ENCODE data around the gene TM9SF1. TPM values are rescaled to one million over a fixed set of nuclear protein-coding genes. Genes with fewer than 3 reads are reported as not detected.

Gene TM9SF1
- total and polyA plus RNA-seq, 7 experiments from 2014 or later: 16.2 to 40.5 (median 19.4) TPM

DNA sequence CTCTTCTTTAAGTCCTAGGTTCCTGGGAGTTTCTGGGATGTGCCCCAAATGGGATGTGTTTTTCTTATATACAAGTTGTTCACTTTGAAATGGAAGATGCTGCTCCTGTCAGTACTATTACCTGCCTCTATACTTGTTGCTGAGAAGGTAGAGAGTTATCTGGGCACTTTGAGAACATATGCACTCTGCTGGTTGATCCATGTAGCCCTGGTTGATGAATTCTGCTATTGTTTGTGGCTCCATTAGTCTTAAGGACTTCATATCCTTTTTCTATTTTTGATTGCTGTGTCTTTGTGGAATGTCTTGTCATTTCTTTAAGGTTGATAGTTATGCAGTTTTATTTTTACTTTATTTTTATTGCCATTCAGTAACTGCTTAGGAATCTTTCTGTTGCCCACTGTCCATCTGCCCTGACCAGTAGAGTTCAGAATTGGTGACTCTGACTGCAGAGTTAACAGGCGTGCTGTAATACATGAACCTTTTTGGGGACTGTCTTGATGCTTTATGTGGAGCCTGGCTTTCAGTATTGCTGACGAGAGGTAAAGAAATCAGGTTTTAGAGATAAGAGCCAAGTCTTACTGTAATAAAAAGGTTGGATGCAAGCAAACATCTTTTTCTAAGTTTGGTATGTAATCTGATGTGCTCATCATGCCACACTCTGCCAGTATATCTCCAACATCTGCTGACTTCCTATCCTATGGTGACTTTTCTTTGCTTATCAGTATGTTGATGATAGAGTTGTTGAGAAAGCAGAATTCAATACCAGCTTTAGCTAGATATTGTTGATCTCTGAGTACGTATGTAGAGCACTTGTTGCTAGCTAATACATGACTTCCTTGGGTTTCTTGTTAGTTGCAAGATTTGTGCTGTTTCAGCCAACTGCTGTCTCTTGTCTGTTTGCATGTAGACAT is 39.1 kb upstream of the TM9SF1 start:
- Histone ChIP-seq H3K27me3 (ENCODE audit: control insufficient read depth in 2 of 2, insufficient read depth in 2 of 2, low read length in 2 of 2) (no peaks in the 10 kb centered on the region), H3K27ac (ENCODE audit: low read depth, low read length) (peak overlapping the region; percentile 89), H3K4me1 (ENCODE audit: control insufficient read depth in 2 of 2, insufficient read depth in 2 of 2, low read length in 2 of 2) (peaks cover 10 to 34% of the 10 kb centered on the region in 2 donors), H3K36me3 (ENCODE audit: control insufficient read depth in 2 of 3, insufficient read depth in 3 of 3, low read length in 3 of 3) (peaks cover 3 to 45% (median 10%) of the 10 kb centered on the region in 3 experiments), H3K9me3 (ENCODE audit: control insufficient read depth in 2 of 3, low read length in 3 of 3) (no peaks in the 10 kb centered on the region), H3K4me3 (ENCODE audit: low read length) (no peak overlapping the region)
- H3K36me3 Mint-ChIP-seq: peaks cover 11 to 35% (median 31%) of the 10 kb centered on the region in 5 donors
- no peaks in the 10 kb centered on the region for H3K27me3 Mint-ChIP-seq
- ChIA-PET POLR2A (interaction anchor here (0.6 to 3.2 kb wide), 18 partner anchors 8 to 202 kb away, joined by 3 to 49 read pairs (median 4); partner anchors contain the start of genes CHMP4A, DHRS1, IRF9 and MDP1), CTCF (interaction anchor here (1.1 to 1.8 kb wide), 7 partner anchors 8 to 75 kb away, joined by 3 to 6 read pairs (median 3); partner anchors contain the start of genes LTB4R2, MDP1, RABGGTA and TINF2)
- H3K27ac Mint-ChIP-seq: peak overlapping the region in 8 of 9 donors; percentile 6 to 98 (median 88)
- ATAC-seq (no peak), DNase-seq (no peak)
- peaks cover 47 to 88% (median 80%) of the 10 kb centered on the region in 7 donors for H3K4me1 Mint-ChIP-seq
- intact Hi-C loops (cut with micrococcal nuclease): no loop called here
- H3K4me3 Mint-ChIP-seq: peak overlapping the region; percentile 64 to 100 (median 95)
- no peaks in the 10 kb centered on the region for H3K9me3 Mint-ChIP-seq

DNA sequence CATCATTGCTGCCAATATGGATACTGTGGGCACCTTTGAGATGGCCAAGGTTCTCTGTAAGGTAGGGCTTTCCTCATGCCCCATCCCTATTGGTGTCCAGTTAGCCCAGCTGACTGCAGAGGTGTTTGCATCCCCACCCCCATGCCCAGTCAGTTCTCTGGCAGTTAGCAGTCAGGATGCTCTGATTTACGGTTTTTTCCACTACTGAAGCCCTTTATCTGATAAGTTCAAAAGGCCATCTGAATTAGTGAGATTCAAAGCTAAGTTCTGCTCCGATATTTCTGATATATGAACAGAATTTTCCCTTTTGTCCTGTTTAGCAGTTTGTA is 38.3 kb upstream of the TM9SF1 start:
- POLR2A ChIA-PET: interaction anchor here (1.1 to 3.2 kb wide), 9 partner anchors 9 to 125 kb away, joined by 3 to 49 read pairs (median 5); partner anchors contain the start of genes CHMP4A, DHRS1, IRF9 and MDP1
- Histone ChIP-seq H3K27ac (ENCODE audit: low read depth, low read length) (peak overlapping the region; percentile 89), H3K4me3 (ENCODE audit: low read length) (peak overlapping the region; percentile 99), H3K27me3 (ENCODE audit: control insufficient read depth in 2 of 2, insufficient read depth in 2 of 2, low read length in 2 of 2) (no peaks in the 10 kb centered on the region), H3K9me3 (ENCODE audit: control insufficient read depth in 2 of 3, low read length in 3 of 3) (no peaks in the 10 kb centered on the region), H3K36me3 (ENCODE audit: control insufficient read depth in 2 of 3, insufficient read depth in 3 of 3, low read length in 3 of 3) (peaks cover 0 to 37% (median 10%) of the 10 kb centered on the region in 3 experiments), H3K4me1 (ENCODE audit: control insufficient read depth in 2 of 2, insufficient read depth in 2 of 2, low read length in 2 of 2) (peaks cover 10 to 27% of the 10 kb centered on the region in 2 donors)
- no peak for ATAC-seq
- intact Hi-C loops (cut with micrococcal nuclease): loop anchor here (2.0 kb wide), 3 partner anchors 97 to 219 kb away; partner anchors contain the start of genes DCAF11 (in 1 of the 2), NRL (in 1 of the 2) and PSME1 (in 1 of the 2)
- Mint-ChIP-seq H3K36me3 (peaks cover 7 to 34% (median 26%) of the 10 kb centered on the region in 5 donors), H3K9me3 (no peaks in the 10 kb centered on the region), H3K4me1 (peaks cover 43 to 85% (median 71%) of the 10 kb centered on the region in 7 donors), H3K4me3 (peak overlapping the region; percentile 86 to 100 (median 96)), H3K27ac (peak overlapping the region; percentile 89 to 98 (median 93)), H3K27me3 (no peaks in the 10 kb centered on the region)
- CTCF ChIA-PET: interaction anchor here (1.1 to 1.8 kb wide), 3 partner anchors 9 to 19 kb away, joined by 3 to 6 read pairs (median 3); partner anchors contain the start of genes MDP1 and TINF2
- DNase-seq: peak in 1 of 9 donors; percentile 26

DNA sequence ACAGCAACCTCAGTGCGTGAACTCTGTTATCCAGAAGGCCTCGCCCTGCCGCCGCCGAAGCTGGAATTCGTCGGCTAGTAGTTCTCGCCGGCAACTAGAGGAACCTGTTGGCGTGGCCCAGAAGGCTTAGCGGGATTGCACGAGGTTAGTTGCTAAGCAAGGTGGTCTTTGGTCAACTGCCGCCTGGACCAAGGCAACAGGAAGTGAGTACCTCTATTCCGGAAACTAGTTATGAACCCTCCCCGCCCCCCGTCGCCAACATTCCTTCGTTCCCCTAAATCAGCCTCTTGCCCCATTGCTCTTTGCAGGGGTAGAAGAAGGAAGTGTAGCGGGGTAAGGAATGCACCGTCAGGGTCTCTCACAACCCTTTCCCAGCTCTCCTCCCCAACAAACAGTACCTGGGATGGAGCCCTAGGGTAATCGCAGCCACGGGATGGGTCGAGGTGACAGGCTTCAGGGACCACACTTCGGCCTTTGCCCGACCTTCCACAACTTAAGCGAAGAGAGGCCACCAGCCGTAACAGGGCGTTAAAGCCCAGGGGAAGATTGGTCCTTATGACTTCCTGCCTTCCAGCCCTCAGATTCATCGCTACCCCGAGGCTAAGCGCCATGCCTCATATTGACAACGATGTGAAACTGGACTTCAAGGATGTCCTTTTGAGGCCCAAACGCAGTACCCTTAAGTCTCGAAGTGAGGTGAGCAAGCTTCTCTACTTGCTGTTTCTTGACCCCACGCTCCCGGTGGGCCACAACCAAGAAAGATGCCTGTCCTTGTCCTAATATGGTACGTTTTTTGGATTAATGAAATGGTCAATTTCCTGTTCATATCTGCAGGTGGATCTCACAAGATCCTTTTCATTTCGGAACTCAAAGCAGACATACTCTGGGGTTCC is 37.6 kb upstream of the TM9SF1 start, which contains the start of gene GMPR2:
GMPR2 (plus strand) TSS at position 285 of the 893 bp plus-strand sequence; CDS start at position 610, 325 bp downstream.
- H3K36me3 Mint-ChIP-seq: peaks cover 7 to 30% (median 25%) of the 10 kb centered on the region in 5 donors
- H3K4me3 ChIP-seq (ENCODE audit: low read length): peak within 1 kb of the TSS; percentile 99

DNA sequence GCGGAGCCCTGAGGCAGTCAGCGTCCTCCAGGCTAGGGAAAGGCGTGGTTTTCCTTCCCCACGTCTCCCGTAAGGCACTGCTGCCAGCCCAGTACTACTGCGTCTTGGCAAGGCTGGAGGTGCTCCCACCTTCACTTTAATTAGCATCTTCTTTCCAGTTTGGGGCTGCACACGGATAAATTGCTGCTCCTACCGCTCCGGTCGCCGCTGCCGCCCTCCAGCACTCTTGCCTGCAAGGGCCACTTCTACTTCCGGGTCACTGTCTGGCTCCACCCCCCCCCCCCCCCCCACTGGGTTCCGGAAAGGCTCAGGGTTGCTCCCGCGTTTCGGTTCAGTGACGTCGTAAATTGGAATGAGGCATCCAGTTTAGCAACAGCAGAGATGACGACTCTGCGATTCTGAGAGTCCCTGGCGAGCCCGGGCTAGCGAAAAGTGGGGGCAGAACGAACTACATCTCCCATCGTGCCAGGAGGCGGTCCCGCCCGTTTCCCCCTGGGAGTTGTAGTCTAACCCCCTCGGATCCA is 36.9 kb upstream of the TM9SF1 start, which contains the start of gene NEDD8:
NEDD8 (minus strand) TSS at position 247 of the 524 bp plus-strand sequence; CDS start at position 147, 100 bp downstream.
- intact Hi-C loops (cut with micrococcal nuclease): loop anchor here (1.0 to 2.0 kb wide), 14 partner anchors 10 to 217 kb away; partner anchors contain the start of genes IPO4 (in 2 of the 2), IRF9 (in 2 of the 2), MDP1 (in 2 of the 2) and RABGGTA (in 2 of the 2)
- peak within 1 kb of the TSS; percentile 89 to 98 (median 93) for H3K27ac Mint-ChIP-seq
- peaks cover 36 to 79% (median 63%) of the 10 kb centered on the region in 7 donors for H3K4me1 Mint-ChIP-seq
- Histone ChIP-seq H3K9me3 (ENCODE audit: control insufficient read depth in 2 of 3, low read length in 3 of 3) (no peaks in the 10 kb centered on the region), H3K27me3 (ENCODE audit: control insufficient read depth in 2 of 2, insufficient read depth in 2 of 2, low read length in 2 of 2) (no peaks in the 10 kb centered on the region), H3K4me3 (ENCODE audit: low read length) (peak within 1 kb of the TSS; percentile 99), H3K27ac (ENCODE audit: low read depth, low read length) (peak within 1 kb of the TSS; percentile 89), H3K4me1 (ENCODE audit: control insufficient read depth in 2 of 2, insufficient read depth in 2 of 2, low read length in 2 of 2) (peaks cover 11 to 27% of the 10 kb centered on the region in 2 donors), H3K36me3 (ENCODE audit: control insufficient read depth in 2 of 3, insufficient read depth in 3 of 3, low read length in 3 of 3) (peaks cover 0 to 28% (median 10%) of the 10 kb centered on the region in 3 experiments)
- ATAC-seq: peak; percentile 91
- H3K27me3 Mint-ChIP-seq: no peaks in the 10 kb centered on the region
- peak; percentile 72 to 91 (median 88) for DNase-seq
- peaks cover 11 to 24% (median 23%) of the 10 kb centered on the region in 5 donors for H3K36me3 Mint-ChIP-seq
- no peaks in the 10 kb centered on the region for H3K9me3 Mint-ChIP-seq
- H3K4me3 Mint-ChIP-seq: peak within 1 kb of the TSS; percentile 86 to 100 (median 96)
- ChIA-PET CTCF (interaction anchor here (1.8 kb wide), 1 partner anchor 10 kb away, joined by 6 read pairs; the partner anchor contains the start of gene TINF2), POLR2A (interaction anchor here (0.9 to 3.2 kb wide), 9 partner anchors 10 to 199 kb away, joined by 3 to 49 read pairs (median 4); partner anchors contain the start of genes CHMP4A, MDP1, TINF2 and TM9SF1)

More for the DNA sequence above, 37.6 kb upstream of the TM9SF1 start, which contains the start of gene GMPR2:
- Histone ChIP-seq H3K9me3 (ENCODE audit: control insufficient read depth in 2 of 3, low read length in 3 of 3) (no peaks in the 10 kb centered on the region), H3K27me3 (ENCODE audit: control insufficient read depth in 2 of 2, insufficient read depth in 2 of 2, low read length in 2 of 2) (no peaks in the 10 kb centered on the region), H3K36me3 (ENCODE audit: control insufficient read depth in 2 of 3, insufficient read depth in 3 of 3, low read length in 3 of 3) (peaks cover 0 to 35% (median 10%) of the 10 kb centered on the region in 3 experiments), H3K27ac (ENCODE audit: low read depth, low read length) (peak within 1 kb of the TSS; percentile 89), H3K4me1 (ENCODE audit: control insufficient read depth in 2 of 2, insufficient read depth in 2 of 2, low read length in 2 of 2) (peaks cover 10 to 27% of the 10 kb centered on the region in 2 donors)
- peak; percentile 30 for ATAC-seq
- Mint-ChIP-seq H3K9me3 (no peaks in the 10 kb centered on the region), H3K4me1 (peaks cover 37 to 81% (median 65%) of the 10 kb centered on the region in 7 donors), H3K27me3 (no peaks in the 10 kb centered on the region), H3K27ac (peak within 1 kb of the TSS; percentile 89 to 98 (median 93)), H3K4me3 (peak within 1 kb of the TSS; percentile 86 to 100 (median 96))
- DNase-seq: peak in 1 of 9 donors; percentile 33
- ChIA-PET CTCF (interaction anchor here (1.1 to 1.8 kb wide), 3 partner anchors 9 to 18 kb away, joined by 3 to 6 read pairs (median 3); partner anchors contain the start of genes MDP1 and TINF2), POLR2A (interaction anchor here (0.9 to 3.2 kb wide), 14 partner anchors 9 to 198 kb away, joined by 3 to 49 read pairs (median 4); partner anchors contain the start of genes CHMP4A, DHRS1, IRF9 and MDP1)
- intact Hi-C loops (cut with micrococcal nuclease): loop anchor here (1.0 to 2.0 kb wide), 14 partner anchors 9 to 218 kb away; partner anchors contain the start of genes IPO4 (in 2 of the 2), IRF9 (in 2 of the 2), MDP1 (in 2 of the 2) and RABGGTA (in 2 of the 2)

All from naive thymus-derived CD4-positive, alpha-beta T cell (primary cell).